Endothelial cell of umbilical vein (primary cell): ENCODE data around the gene PPOX. TPM values are rescaled to one million over a fixed set of nuclear protein-coding genes. Genes with fewer than 3 reads are reported as not detected.

Experiments
- BruUV-seq: library from RNA; stranded (reverse); fragments of 400-500 nt; replicated peaks from 2 replicates; lab custom pipeline; 2021; lab: Mats Ljungman, UMichigan
- CTCF ChIA-PET: fragments of 300-600, 350-600 bp; sonication (Branson Sonifier 250); formaldehyde crosslinking; loops from one replicate; lab custom pipeline; 2021; ENCODE audit warnings: antibody characterized with exemption, inconsistent platforms; lab: Charles Lee
- POLR2A ChIA-PET: fragments of 300-600, 350-600 bp; sonication (Branson Sonifier 250); formaldehyde crosslinking; loops from one replicate; lab custom pipeline; 2021; ENCODE audit warnings: antibody characterized with exemption, inconsistent platforms; lab: Charles Lee
- DNase-seq: peaks from one replicate; pipeline ENCODE4 v3.0.0-alpha.2; 2011; ENCODE audit warnings: low read depth, low spot score
- FAIRE-seq: peaks from 2 replicates; lab custom pipeline; 2011; peaks lifted over from hg19 to GRCh38; lab: Jason Lieb, UNC
- H2AFZ ChIP-seq: 2 replicates; pipeline ENCODE4 v1.6.0; 2012; ENCODE audit warnings: low read depth, low read length, control low read depth, inconsistent platforms
- H3K27ac ChIP-seq: 2 replicates; pipeline ENCODE4 v1.5.1; 2011; ENCODE audit warnings: low read depth, mild to moderate bottlenecking, control low read depth, low read length, moderate library complexity; ENCODE audit not compliant: insufficient read depth
- H3K27me3 ChIP-seq, 2 experiments: 2 replicates each; pipeline versions ENCODE4 v1.6.0 to v1.6.1; 2011; ENCODE audit warnings: low read length in 2 of 2, mixed read lengths in 1 of 2; ENCODE audit not compliant: control insufficient read depth in 2 of 2, insufficient read depth in 2 of 2
- H3K36me3 ChIP-seq, 2 experiments: 2 replicates in 1 of 2; 3 replicates in 1 of 2; pipeline ENCODE4 v1.5.1; 2011; ENCODE audit warnings: low read length in 2 of 2, mild to moderate bottlenecking in 1 of 2, moderate library complexity in 1 of 2; ENCODE audit not compliant: control insufficient read depth in 2 of 2, insufficient read depth in 2 of 2; ENCODE audit errors: extremely low read depth in 1 of 2
- H3K4me1 ChIP-seq: 3 replicates; pipeline ENCODE4 v1.5.1; 2011; ENCODE audit warnings: mild to moderate bottlenecking, low read length; ENCODE audit not compliant: control insufficient read depth, insufficient read depth; ENCODE audit errors: extremely low read depth
- H3K4me2 ChIP-seq: 2 replicates; pipeline ENCODE4 v1.6.1; 2011; ENCODE audit warnings: low read length, control low read depth, mixed read lengths; ENCODE audit not compliant: insufficient read depth
- H3K4me3 ChIP-seq, 3 experiments: fragments of 200-600 bp in 1 of 3; sonication (generic), shearing (Covaris generic) in 1 of 3; replicated peaks in 1 of 3; 2 replicates each; pipeline ENCODE4 v1.5.1; 2011 to 2016; ENCODE audit warnings: control low read depth in 3 of 3, low read length in 3 of 3, mild to moderate bottlenecking in 2 of 3, inconsistent platforms in 1 of 3, low read depth in 1 of 3, moderate library complexity in 1 of 3; ENCODE audit not compliant: insufficient read depth in 1 of 3
- H3K79me2 ChIP-seq: 2 replicates; pipeline ENCODE4 v1.6.0; 2012; ENCODE audit warnings: low read length, inconsistent platforms; ENCODE audit not compliant: control insufficient read depth, insufficient read depth
- H3K9ac ChIP-seq: replicated peaks from 2 replicates; pipeline ENCODE3; 2011; ENCODE audit warnings: low read length, control low read depth; ENCODE audit not compliant: insufficient read depth; ENCODE audit errors: extremely low read depth
- H3K9me1 ChIP-seq: replicated peaks from 3 replicates; pipeline ENCODE4 v1.6.0; 2011; ENCODE audit warnings: mild to moderate bottlenecking, low read length; ENCODE audit not compliant: control insufficient read depth, insufficient read depth; ENCODE audit errors: extremely low read depth
- H3K9me3 ChIP-seq: replicated peaks from 2 replicates; pipeline ENCODE4 v1.5.1; 2012; ENCODE audit warnings: low read length, inconsistent platforms; ENCODE audit not compliant: control insufficient read depth, insufficient read depth
- H4K20me1 ChIP-seq: replicated peaks from 2 replicates; pipeline ENCODE3; 2011; ENCODE audit warnings: mild to moderate bottlenecking, low read length; ENCODE audit not compliant: control insufficient read depth, insufficient read depth; ENCODE audit errors: extremely low read depth
- EZH2 ChIP-seq: IDR thresholded peaks from 2 replicates; pipeline ENCODE4 v1.6.1; 2012; ENCODE audit warnings: borderline replicate concordance, low read depth, mild to moderate bottlenecking, moderate library complexity, low read length, inconsistent platforms; ENCODE audit not compliant: severe bottlenecking
- FOS ChIP-seq: IDR thresholded peaks from 2 replicates; pipeline ENCODE4 v1.6.1; 2011; ENCODE audit warnings: mild to moderate bottlenecking, low read length, moderate library complexity, borderline replicate concordance; ENCODE audit not compliant: insufficient read depth
- GATA2 ChIP-seq: IDR thresholded peaks from 2 replicates; pipeline ENCODE4 v1.7.0; 2011; ENCODE audit warnings: low read depth, mild to moderate bottlenecking, moderate library complexity, mixed read lengths, low read length; ENCODE audit not compliant: insufficient read length, insufficient read depth
- JUN ChIP-seq: IDR thresholded peaks from 2 replicates; pipeline ENCODE4 v1.6.1; 2011; ENCODE audit warnings: borderline replicate concordance, low read depth; ENCODE audit not compliant: insufficient read length, insufficient read depth
- MYC ChIP-seq: IDR thresholded peaks from one replicate; pipeline ENCODE4 v1.6.1; 2011; ENCODE audit warnings: mild to moderate bottlenecking, low read depth, low read length
- POLR2A ChIP-seq: IDR thresholded peaks from 2 replicates; pipeline ENCODE4 v1.6.1; 2012; ENCODE audit warnings: low read depth, mild to moderate bottlenecking, control low read depth, low read length
- POLR2AphosphoS5 ChIP-seq: IDR thresholded peaks from 2 replicates; pipeline ENCODE4 v1.6.1; 2012; ENCODE audit warnings: low read depth, mild to moderate bottlenecking, control low read depth, low read length, moderate library complexity; ENCODE audit not compliant: insufficient read depth
- dilution Hi-C: fragments of 300-500 bp; cut with MboI; formaldehyde crosslinking; loops from one replicate; pipeline ENCODE4 v1.15.0; 2019; ENCODE audit warnings: low sequenced_read_pairs; ENCODE audit not compliant: extremely low pct_ligation_motif_present
- intact Hi-C: fragments of 100-400 bp; cut with micrococcal nuclease; formaldehyde crosslinking; loops from one replicate; pipeline ENCODE4 v1.10.0; 2022
- polyA plus RNA-seq, 4 experiments: library from polyadenylated mRNA; depleted of rRNA in 3 of 4; stranded (reverse) in 3 of 4; unstranded in 1 of 4; fragments of >200 nt; gene quantifications; 2 replicates each; pipeline versions ENCODE4 v1.2.1 to v1.2.3, GENCODE V29; 2011 to 2012; ENCODE audit warnings: missing spikeins in 1 of 4
- total RNA-seq: library from RNA; stranded (reverse); gene quantifications from 2 replicates; pipeline ENCODE4 v1.2.3, GENCODE V29; 2021
- TF ChIP-seq, protein P1 (sequence below): IDR thresholded peaks from 2 replicates; pipeline ENCODE4 v1.6.1; 2011; ENCODE audit not compliant: insufficient read depth, insufficient read length

The PPOX gene
- total and polyA plus RNA-seq, 2 donors (not counting 3 experiments of a cell fraction or from before 2014, with no cell fraction given): 26.4 to 28.5 TPM

DNA sequence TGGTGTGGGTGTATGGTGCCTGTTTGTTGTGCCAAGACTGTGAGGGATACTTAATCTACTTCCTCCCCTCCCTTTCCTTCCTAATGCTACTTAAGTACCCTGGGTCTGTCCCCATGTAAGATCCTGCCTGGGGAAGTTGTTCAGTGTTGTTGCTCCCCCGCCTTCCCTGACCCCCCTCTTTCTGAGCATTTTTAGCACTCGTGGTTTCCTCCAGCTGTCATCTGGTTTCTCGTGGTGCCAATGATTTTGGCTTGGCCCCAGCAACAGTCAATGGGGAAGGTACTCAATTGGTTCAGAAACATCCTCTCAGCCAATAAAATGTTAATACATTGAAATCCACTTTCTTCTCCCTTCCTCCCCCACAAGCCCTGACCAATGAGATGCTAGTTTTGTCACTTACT is 19.1 kb downstream of the PPOX start:
- ChIA-PET POLR2A (interaction anchor here (0.7 kb wide), 1 partner anchor 139 kb away, joined by 3 read pairs; no protein-coding TSS in a partner anchor), CTCF (interaction anchor here (0.6 to 1.5 kb wide), 2 partner anchors 15 to 32 kb away, joined by 4 read pairs; no protein-coding TSS in a partner anchor)
- Histone ChIP-seq H2AFZ (peak overlapping the region; percentile 45), H3K4me1 (peaks cover 28% of the 10 kb centered on the region), H3K79me2 (no peaks in the 10 kb centered on the region), H3K4me2 (peak overlapping the region; percentile 56), H4K20me1 (no peaks in the 10 kb centered on the region), H3K4me3 (no peak overlapping the region), H3K9me3 (no peaks in the 10 kb centered on the region), H3K27me3 (no peaks in the 10 kb centered on the region), H3K36me3 (no peaks in the 10 kb centered on the region), H3K9ac (no peak overlapping the region), H3K9me1 (no peaks in the 10 kb centered on the region), H3K27ac (peak overlapping the region; percentile 48)
- peak; percentile 93 for FAIRE-seq
- TF ChIP-seq POLR2A (peak; percentile 37), EZH2 (no peak), MYC (no peak), GATA2 (peak; percentile 44), FOS (no peak), JUN (peak; percentile 18), POLR2AphosphoS5 (peak; percentile 79)
- TF ChIP-seq, protein P1, sequence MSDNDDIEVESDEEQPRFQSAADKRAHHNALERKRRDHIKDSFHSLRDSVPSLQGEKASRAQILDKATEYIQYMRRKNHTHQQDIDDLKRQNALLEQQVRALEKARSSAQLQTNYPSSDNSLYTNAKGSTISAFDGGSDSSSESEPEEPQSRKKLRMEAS: peak; percentile 81
- BruUV-seq: no TSS peak
- intact Hi-C loops (loop anchor here (1.0 to 2.0 kb wide), 2 partner anchors 15 to 40 kb away; no protein-coding TSS in a partner anchor), dilution Hi-C loops (no loop called here)
- peak; percentile 99 for DNase-seq
